Trophoblast cell (in vitro differentiated cells and primary cell): ENCODE measurements around the gene IMMP2L.
A peak's percentile ranks its signal among the peaks of the same experiment; 100 is the strongest.

Source experiments
- DNase-seq, 2 donors: peaks; one replicate each; pipeline ENCODE4 v3.0.0-alpha.2; 2016
- H2AFZ ChIP-seq: 2 replicates; pipeline ENCODE4 v1.6.1; 2013; ENCODE audit warnings: low read length, moderate library complexity, mild to moderate bottlenecking; ENCODE audit not compliant: insufficient read depth, poor library complexity
- H2AK5ac ChIP-seq: 2 replicates; pipeline ENCODE4 v1.6.1; 2013; ENCODE audit warnings: mild to moderate bottlenecking, low read length
- H2BK120ac ChIP-seq: 2 replicates; pipeline ENCODE4 v1.6.1; 2013; ENCODE audit warnings: low read length, mild to moderate bottlenecking, moderate library complexity; ENCODE audit not compliant: insufficient read depth, poor library complexity
- H2BK12ac ChIP-seq: 2 replicates; pipeline ENCODE4 v1.6.1; 2013; ENCODE audit warnings: mild to moderate bottlenecking, low read length, moderate library complexity
- H2BK5ac ChIP-seq: 2 replicates; pipeline ENCODE4 v1.6.1; 2013; ENCODE audit warnings: low read length, low read depth, moderate library complexity, mild to moderate bottlenecking; ENCODE audit not compliant: poor library complexity
- H3K14ac ChIP-seq: 2 replicates; pipeline ENCODE4 v1.6.1; 2013; ENCODE audit warnings: mild to moderate bottlenecking, low read length
- H3K18ac ChIP-seq: 2 replicates; pipeline ENCODE4 v1.6.1; 2013; ENCODE audit warnings: mild to moderate bottlenecking, low read length
- H3K23ac ChIP-seq: 2 replicates; pipeline ENCODE4 v1.6.1; 2013; ENCODE audit warnings: low read length
- H3K27ac ChIP-seq: 2 replicates; pipeline ENCODE4 v1.5.1; 2013; ENCODE audit warnings: low read depth, mild to moderate bottlenecking, inconsistent platforms, low read length, moderate library complexity
- H3K27me3 ChIP-seq: 2 replicates; pipeline ENCODE4 v1.6.1; 2013; ENCODE audit warnings: inconsistent platforms, mild to moderate bottlenecking, low read length, moderate library complexity; ENCODE audit not compliant: insufficient read depth
- H3K36me3 ChIP-seq, 2 experiments: 1 replicate in 1 of 2; 2 replicates in 1 of 2; pipeline ENCODE4 v1.6.1; 2013; ENCODE audit warnings: low read length in 2 of 2, mild to moderate bottlenecking in 2 of 2, moderate library complexity in 1 of 2; ENCODE audit not compliant: insufficient read depth in 2 of 2, control insufficient read depth in 1 of 2
- H3K4ac ChIP-seq: 2 replicates; pipeline ENCODE4 v1.6.1; 2013; ENCODE audit warnings: low read depth, mild to moderate bottlenecking, low read length, moderate library complexity
- H3K4me1 ChIP-seq, 2 experiments: 1 replicate in 1 of 2; 2 replicates in 1 of 2; pipeline ENCODE4 v1.6.1; 2013; ENCODE audit warnings: low read length in 2 of 2, mild to moderate bottlenecking in 2 of 2, moderate library complexity in 1 of 2; ENCODE audit not compliant: insufficient read depth in 2 of 2, control insufficient read depth in 1 of 2
- H3K4me2 ChIP-seq: 2 replicates; pipeline ENCODE4 v1.6.1; 2013; ENCODE audit warnings: inconsistent platforms, mild to moderate bottlenecking, low read length, moderate library complexity
- H3K4me3 ChIP-seq: 2 replicates; pipeline ENCODE4 v1.5.1; 2013; ENCODE audit warnings: mild to moderate bottlenecking, low read depth, low read length, inconsistent platforms
- H3K79me1 ChIP-seq: one replicate; pipeline ENCODE4 v1.6.1; 2013; ENCODE audit warnings: low read length
- H3K79me2 ChIP-seq: 2 replicates; pipeline ENCODE4 v1.6.1; 2013; ENCODE audit warnings: low read length, mild to moderate bottlenecking; ENCODE audit not compliant: control insufficient read depth, insufficient read depth, poor library complexity
- H3K9ac ChIP-seq: 2 replicates; pipeline ENCODE4 v1.6.1; 2013; ENCODE audit warnings: mild to moderate bottlenecking, low read length
- H3K9me3 ChIP-seq: 2 replicates; pipeline ENCODE4 v1.6.1; 2013; ENCODE audit warnings: low read depth, mild to moderate bottlenecking, control low read depth, inconsistent platforms, low read length; ENCODE audit not compliant: insufficient read depth
- H4K12ac ChIP-seq: 2 replicates; pipeline ENCODE4 v1.6.1; 2013; ENCODE audit warnings: low read depth, mild to moderate bottlenecking, low read length, moderate library complexity
- H4K8ac ChIP-seq: 2 replicates; pipeline ENCODE4 v1.6.1; 2013; ENCODE audit warnings: low read depth, mild to moderate bottlenecking, low read length, moderate library complexity
- H4K91ac ChIP-seq: one replicate; pipeline ENCODE4 v1.6.1; 2013; ENCODE audit warnings: low read depth, mild to moderate bottlenecking, low read length, moderate library complexity
- WGBS: extraction: QIAGEN DNeasy Blood & Tissue Kit; methylation state at CpG from one replicate; pipeline ENCODE4 v1.1.7; 2013; ENCODE audit warnings: missing lambda C conversion rate; ENCODE audit not compliant: insufficient read length, insufficient coverage; ENCODE audit errors: extremely low coverage; 5-methylcytosine and 5-hydroxymethylcytosine counted together

IMMP2L gene

GRCh38 chr7:111085356-111085755, 476.9 kb downstream of the IMMP2L start:
- H3K4ac ChIP-seq, result no peak overlapping the region
- no peak overlapping the region for H3K23ac ChIP-seq
- no peaks in the 10 kb centered on the region for H3K36me3 ChIP-seq
- DNase-seq, result no peak
- no peak overlapping the region for H3K4me3 ChIP-seq
- H3K27ac ChIP-seq, result no peak overlapping the region
- no peak overlapping the region for H2AFZ ChIP-seq
- no peak overlapping the region for H2BK120ac ChIP-seq
- H4K8ac ChIP-seq, result no peak overlapping the region
- H3K14ac ChIP-seq, result no peak overlapping the region
- H3K79me2 ChIP-seq, result no peaks in the 10 kb centered on the region
- no peaks in the 10 kb centered on the region for H3K9me3 ChIP-seq
- H3K4me2 ChIP-seq, result no peak overlapping the region
- no peaks in the 10 kb centered on the region for H3K4me1 ChIP-seq
- no peaks in the 10 kb centered on the region for H3K27me3 ChIP-seq
- no peak overlapping the region for H2BK12ac ChIP-seq
- H2BK5ac ChIP-seq, result no peak overlapping the region
- H3K9ac ChIP-seq, result no peak overlapping the region
- WGBS, result no CpG with 5 or more reads among the region's 3 CpGs
- H4K12ac ChIP-seq, result no peak overlapping the region
- no peaks in the 10 kb centered on the region for H3K79me1 ChIP-seq
- H4K91ac ChIP-seq, result no peak overlapping the region
- no peak overlapping the region for H2AK5ac ChIP-seq
- no peak overlapping the region for H3K18ac ChIP-seq

GRCh38 chr7:111083413-111083812, 478.9 kb downstream of the IMMP2L start:
- H2AFZ ChIP-seq, result no peak overlapping the region
- no CpG with 5 or more reads among the region's 5 CpGs for WGBS
- H3K9me3 ChIP-seq, result no peaks in the 10 kb centered on the region
- no peaks in the 10 kb centered on the region for H3K79me2 ChIP-seq
- H3K4me3 ChIP-seq, result no peak overlapping the region
- no peak overlapping the region for H3K18ac ChIP-seq
- no peak overlapping the region for H2BK120ac ChIP-seq
- H3K23ac ChIP-seq, result no peak overlapping the region
- H3K79me1 ChIP-seq, result no peaks in the 10 kb centered on the region
- no peak overlapping the region for H2AK5ac ChIP-seq
- no peak overlapping the region for H4K12ac ChIP-seq
- peak in 1 of 2 donors; percentile 21 for DNase-seq
- no peak overlapping the region for H3K4ac ChIP-seq
- no peaks in the 10 kb centered on the region for H3K27me3 ChIP-seq
- no peak overlapping the region for H3K9ac ChIP-seq
- H3K27ac ChIP-seq, result no peak overlapping the region
- H4K8ac ChIP-seq, result no peak overlapping the region
- no peak overlapping the region for H2BK5ac ChIP-seq
- no peaks in the 10 kb centered on the region for H3K36me3 ChIP-seq
- H2BK12ac ChIP-seq, result no peak overlapping the region
- no peak overlapping the region for H3K4me2 ChIP-seq
- H4K91ac ChIP-seq, result no peak overlapping the region
- no peaks in the 10 kb centered on the region for H3K4me1 ChIP-seq
- no peak overlapping the region for H3K14ac ChIP-seq

GRCh38 chr7:111082351-111082750, 479.9 kb downstream of the IMMP2L start:
- no peaks in the 10 kb centered on the region for H3K36me3 ChIP-seq
- no peak overlapping the region for H4K12ac ChIP-seq
- H4K91ac ChIP-seq, result no peak overlapping the region
- no peaks in the 10 kb centered on the region for H3K9me3 ChIP-seq
- no peak overlapping the region for H4K8ac ChIP-seq
- H3K4ac ChIP-seq, result no peak overlapping the region
- H2BK12ac ChIP-seq, result no peak overlapping the region
- WGBS, result no CpG with 5 or more reads among the region's 4 CpGs
- no peak overlapping the region for H2AFZ ChIP-seq
- H3K79me2 ChIP-seq, result no peaks in the 10 kb centered on the region
- no peak overlapping the region for H3K18ac ChIP-seq
- H3K4me2 ChIP-seq, result no peak overlapping the region
- no peak overlapping the region for H2BK5ac ChIP-seq
- no peaks in the 10 kb centered on the region for H3K4me1 ChIP-seq
- H3K23ac ChIP-seq, result no peak overlapping the region
- no peaks in the 10 kb centered on the region for H3K79me1 ChIP-seq
- H3K4me3 ChIP-seq, result no peak overlapping the region
- no peak overlapping the region for H2BK120ac ChIP-seq
- H3K14ac ChIP-seq, result no peak overlapping the region
- DNase-seq, result no peak
- no peak overlapping the region for H3K9ac ChIP-seq
- H3K27ac ChIP-seq, result no peak overlapping the region
- H2AK5ac ChIP-seq, result no peak overlapping the region
- no peaks in the 10 kb centered on the region for H3K27me3 ChIP-seq

GRCh38 chr7:111081546-111082267, 480.6 kb downstream of the IMMP2L start:
- Histone ChIP-seq H3K4me3 (no peak overlapping the region), H3K18ac (no peak overlapping the region), H4K91ac (no peak overlapping the region), H3K36me3 (no peaks in the 10 kb centered on the region), H3K23ac (no peak overlapping the region), H3K4me2 (no peak overlapping the region), H3K14ac (no peak overlapping the region), H3K79me1 (no peaks in the 10 kb centered on the region), H3K79me2 (no peaks in the 10 kb centered on the region), H2BK5ac (no peak overlapping the region), H3K27me3 (no peaks in the 10 kb centered on the region), H2BK12ac (no peak overlapping the region), H3K9ac (no peak overlapping the region), H3K4me1 (no peaks in the 10 kb centered on the region), H4K8ac (no peak overlapping the region), H3K27ac (no peak overlapping the region), H2BK120ac (no peak overlapping the region), H3K9me3 (no peaks in the 10 kb centered on the region), H2AFZ (no peak overlapping the region), H2AK5ac (no peak overlapping the region), H3K4ac (no peak overlapping the region), H4K12ac (no peak overlapping the region)
- no peak for DNase-seq
- no CpG with 5 or more reads among the region's 4 CpGs for WGBS
